IMR-90 (cell line): Measurements from ENCODE around the gene PHACTR3. TPM values are rescaled to one million over a fixed set of nuclear protein-coding genes. Genes with fewer than 3 reads are reported as not detected.

Source experiments
- ATAC-seq: fragments of 200-7000 bp; cut with Tn5 transposase; 2 replicates; pipeline ENCODE4 v1.9.1; 2020; ENCODE audit warnings: low read depth, mild to moderate bottlenecking, moderate library complexity
- BruUV-seq: library from RNA; stranded (reverse); fragments of 400-500 nt; replicated peaks from 2 replicates; lab custom pipeline; 2021; lab: Mats Ljungman, UMichigan
- CTCF ChIA-PET: fragments of 300-600 bp; formaldehyde crosslinking; extraction: SDS; loops from one replicate; lab custom pipeline; 2021; ENCODE audit warnings: antibody characterized with exemption; lab: Yijun Ruan, JAX
- POLR2A ChIA-PET: fragments of 300-600 bp; sonication (Branson Sonifier 250); formaldehyde crosslinking; loops from one replicate; lab custom pipeline; 2022; ENCODE audit warnings: antibody characterized with exemption; ENCODE audit not compliant: unreplicated experiment; lab: Charles Lee
- DNase-seq: peaks from one replicate; pipeline ENCODE4 v3.0.0; 2013
- H2AFZ ChIP-seq: replicated peaks from 2 replicates; pipeline ENCODE3; 2013; ENCODE audit warnings: low read length, mild to moderate bottlenecking; ENCODE audit not compliant: poor library complexity
- H2AK5ac ChIP-seq: 2 replicates; pipeline ENCODE4 v1.6.1; 2013; ENCODE audit warnings: low read depth, low read length, inconsistent platforms
- H2AK9ac ChIP-seq: replicated peaks from 2 replicates; pipeline ENCODE3; 2013; ENCODE audit warnings: mild to moderate bottlenecking, low read depth, low read length, moderate library complexity; ENCODE audit not compliant: poor library complexity
- H2BK120ac ChIP-seq: 2 replicates; pipeline ENCODE4 v1.6.1; 2013; ENCODE audit warnings: low read depth, low read length, inconsistent platforms
- H2BK15ac ChIP-seq: 3 replicates; pipeline ENCODE4 v1.6.1; 2013; ENCODE audit warnings: low read depth, low read length, inconsistent platforms
- H2BK20ac ChIP-seq: 2 replicates; pipeline ENCODE4 v1.6.1; 2013; ENCODE audit warnings: low read depth, mild to moderate bottlenecking, inconsistent platforms, low read length, moderate library complexity
- H2BK5ac ChIP-seq: 2 replicates; pipeline ENCODE4 v1.6.1; 2013; ENCODE audit warnings: mild to moderate bottlenecking, low read depth, low read length, inconsistent platforms; ENCODE audit not compliant: poor library complexity, severe bottlenecking
- H3K14ac ChIP-seq: replicated peaks from 2 replicates; pipeline ENCODE4 v1.6.1; 2013; ENCODE audit warnings: low read depth, low read length, inconsistent platforms
- H3K18ac ChIP-seq: 2 replicates; pipeline ENCODE4 v1.6.1; 2013; ENCODE audit warnings: low read depth, low read length, control low read depth
- H3K23ac ChIP-seq: 2 replicates; pipeline ENCODE4 v1.6.1; 2013; ENCODE audit warnings: low read depth, low read length, inconsistent platforms
- H3K27ac ChIP-seq: 2 replicates; pipeline ENCODE4 v1.5.1; 2013; ENCODE audit warnings: mild to moderate bottlenecking, control low read depth, low read length; ENCODE audit not compliant: insufficient read depth
- H3K27me3 ChIP-seq: 2 replicates; pipeline ENCODE4 v1.6.1; 2013; ENCODE audit warnings: low read length; ENCODE audit not compliant: control insufficient read depth, insufficient read depth
- H3K36me3 ChIP-seq: 2 replicates; pipeline ENCODE4 v1.6.1; 2013; ENCODE audit warnings: low read length, mixed read lengths; ENCODE audit not compliant: control insufficient read depth, insufficient read depth
- H3K4ac ChIP-seq: 2 replicates; pipeline ENCODE4 v1.6.1; 2013; ENCODE audit warnings: low read depth, low read length, inconsistent platforms
- H3K4me1 ChIP-seq: 2 replicates; pipeline ENCODE4 v1.6.1; 2013; ENCODE audit warnings: low read length, mixed read lengths; ENCODE audit not compliant: control insufficient read depth, insufficient read depth
- H3K4me2 ChIP-seq: 2 replicates; pipeline ENCODE4 v1.6.1; 2013; ENCODE audit warnings: low read depth, mild to moderate bottlenecking, control low read depth, low read length, moderate library complexity
- H3K4me3 ChIP-seq: 2 replicates; pipeline ENCODE4 v1.5.1; 2013; ENCODE audit warnings: low read depth, mild to moderate bottlenecking, control low read depth, low read length, moderate library complexity; ENCODE audit not compliant: insufficient read depth
- H3K56ac ChIP-seq: 2 replicates; pipeline ENCODE4 v1.6.1; 2013; ENCODE audit warnings: low read length, inconsistent platforms; ENCODE audit not compliant: insufficient read depth; ENCODE audit errors: extremely low read depth
- H3K79me1 ChIP-seq, 2 experiments: 2 replicates each; pipeline ENCODE4 v1.6.1; 2013; ENCODE audit warnings: low read length in 2 of 2, inconsistent platforms in 1 of 2, low read depth in 1 of 2
- H3K9ac ChIP-seq: 2 replicates; pipeline ENCODE4 v1.6.1; 2013; ENCODE audit warnings: low read depth, low read length, control low read depth
- H3K9me1 ChIP-seq: 2 replicates; pipeline ENCODE4 v1.6.1; 2013; ENCODE audit warnings: low read length, inconsistent platforms; ENCODE audit not compliant: insufficient read depth
- H3K9me3 ChIP-seq: 2 replicates; pipeline ENCODE4 v1.6.1; 2013; ENCODE audit warnings: low read length; ENCODE audit not compliant: control insufficient read depth, insufficient read depth
- H4K20me1 ChIP-seq: 2 replicates; pipeline ENCODE4 v1.6.1; 2013; ENCODE audit warnings: low read length, inconsistent platforms; ENCODE audit not compliant: insufficient read depth
- H4K5ac ChIP-seq: 2 replicates; pipeline ENCODE4 v1.6.1; 2013; ENCODE audit warnings: mild to moderate bottlenecking, low read depth, low read length, control low read depth
- H4K8ac ChIP-seq, 2 experiments: 2 replicates each; pipeline ENCODE4 v1.6.1; 2013; ENCODE audit warnings: low read depth in 2 of 2, low read length in 2 of 2, control low read depth in 1 of 2, inconsistent platforms in 1 of 2
- H4K91ac ChIP-seq: 2 replicates; pipeline ENCODE4 v1.6.1; 2013; ENCODE audit warnings: low read depth, low read length, inconsistent platforms; ENCODE audit not compliant: insufficient read depth
- BHLHE40 ChIP-seq: fragments of 150-350 bp; IDR thresholded peaks from 2 replicates; pipeline ENCODE4 v1.6.1; 2016; ENCODE audit warnings: mild to moderate bottlenecking, low read depth, low read length
- CEBPB ChIP-seq: IDR thresholded peaks from 2 replicates; pipeline ENCODE4 v1.6.1; 2012; ENCODE audit warnings: low read depth, low read length, improper control_type of control experiment
- CHD1 ChIP-seq: IDR thresholded peaks from 2 replicates; pipeline ENCODE4 v1.6.1; 2012; ENCODE audit warnings: low read depth, low read length, improper control_type of control experiment
- MAZ ChIP-seq: IDR thresholded peaks from 2 replicates; pipeline ENCODE4 v1.6.1; 2012; ENCODE audit warnings: low read depth, mild to moderate bottlenecking, low read length, improper control_type of control experiment, moderate library complexity, borderline replicate concordance
- MXI1 ChIP-seq: IDR thresholded peaks from 2 replicates; pipeline ENCODE4 v1.6.1; 2012; ENCODE audit warnings: low read depth, mild to moderate bottlenecking, low read length, moderate library complexity, borderline replicate concordance
- POLR2A ChIP-seq: IDR thresholded peaks from 2 replicates; pipeline ENCODE4 v1.6.1; 2012; ENCODE audit warnings: mild to moderate bottlenecking, low read depth, low read length
- RAD21 ChIP-seq: IDR thresholded peaks from 2 replicates; pipeline ENCODE4 v1.6.1; 2012; ENCODE audit warnings: low read length, improper control_type of control experiment
- RFX5 ChIP-seq: IDR thresholded peaks from 2 replicates; pipeline ENCODE4 v1.8.0; 2012; ENCODE audit warnings: low read depth, mild to moderate bottlenecking, low read length, moderate library complexity
- SMC3 ChIP-seq: fragments of 150-350 bp; IDR thresholded peaks from 2 replicates; pipeline ENCODE4 v1.6.1; 2016; ENCODE audit warnings: low read depth, mild to moderate bottlenecking, antibody characterized with exemption, low read length, moderate library complexity
- WGBS, 2 experiments: methylation state at CpG; one replicate each; pipeline versions ENCODE4 v1.1.5 to v1.1.7; 2013; ENCODE audit warnings: missing lambda C conversion rate in 2 of 2; ENCODE audit not compliant: insufficient read length in 1 of 2; ENCODE audit errors: extremely low coverage in 2 of 2; 5-methylcytosine and 5-hydroxymethylcytosine counted together
- dilution Hi-C: fragments of 300-500 bp; cut with HindIII; formaldehyde crosslinking; loops from one replicate; pipeline ENCODE4 v1.14.3; 2018; ENCODE audit warnings: low sequenced_read_pairs; ENCODE audit not compliant: unreplicated experiment
- in situ Hi-C: fragments of 300-500 bp; cut with MboI; formaldehyde crosslinking; loops from 3 replicates; pipeline ENCODE4 v1.14.3; 2019; ENCODE audit warnings: low sequenced_read_pairs, inconsistent platforms, mixed read lengths
- intact Hi-C: fragments of 100-400 bp; cut with micrococcal nuclease; formaldehyde crosslinking; loops from 2 replicates; pipeline ENCODE4 v1.10.0; 2022
- polyA plus RNA-seq, 3 experiments: library from polyadenylated mRNA; depleted of rRNA; stranded (reverse); fragments of >200 nt; gene quantifications; 2 replicates each; pipeline ENCODE4 v1.2.3, GENCODE V29; 2012; ENCODE audit warnings: low replicate concordance in 1 of 3
- total RNA-seq: library from RNA; depleted of rRNA; stranded (reverse); fragments of >200 nt; gene quantifications from 2 replicates; pipeline ENCODE4 v1.2.3, GENCODE V29; 2012
- TF ChIP-seq, protein P1 (sequence below): fragments of 150-350 bp; IDR thresholded peaks from 2 replicates; pipeline ENCODE4 v1.6.1; 2017; ENCODE audit warnings: mild to moderate bottlenecking, antibody characterized with exemption, low read length, low read depth
- TF ChIP-seq, protein P2 (sequence below): conservative IDR thresholded peaks from 2 replicates; pipeline ENCODE4 v1.5.1; 2012; ENCODE audit warnings: mild to moderate bottlenecking, low read depth, low read length, improper control_type of control experiment
- TF ChIP-seq, protein P3 (sequence below): fragments of 150-350 bp; IDR thresholded peaks from 2 replicates; pipeline ENCODE4 v1.6.1; 2016; ENCODE audit warnings: low read depth, mild to moderate bottlenecking, low read length, moderate library complexity, borderline replicate concordance

The PHACTR3 gene
- total and polyA plus RNA-seq, 2 of the 4 experiments (the other 2 are of a cell fraction): not detected

DNA sequence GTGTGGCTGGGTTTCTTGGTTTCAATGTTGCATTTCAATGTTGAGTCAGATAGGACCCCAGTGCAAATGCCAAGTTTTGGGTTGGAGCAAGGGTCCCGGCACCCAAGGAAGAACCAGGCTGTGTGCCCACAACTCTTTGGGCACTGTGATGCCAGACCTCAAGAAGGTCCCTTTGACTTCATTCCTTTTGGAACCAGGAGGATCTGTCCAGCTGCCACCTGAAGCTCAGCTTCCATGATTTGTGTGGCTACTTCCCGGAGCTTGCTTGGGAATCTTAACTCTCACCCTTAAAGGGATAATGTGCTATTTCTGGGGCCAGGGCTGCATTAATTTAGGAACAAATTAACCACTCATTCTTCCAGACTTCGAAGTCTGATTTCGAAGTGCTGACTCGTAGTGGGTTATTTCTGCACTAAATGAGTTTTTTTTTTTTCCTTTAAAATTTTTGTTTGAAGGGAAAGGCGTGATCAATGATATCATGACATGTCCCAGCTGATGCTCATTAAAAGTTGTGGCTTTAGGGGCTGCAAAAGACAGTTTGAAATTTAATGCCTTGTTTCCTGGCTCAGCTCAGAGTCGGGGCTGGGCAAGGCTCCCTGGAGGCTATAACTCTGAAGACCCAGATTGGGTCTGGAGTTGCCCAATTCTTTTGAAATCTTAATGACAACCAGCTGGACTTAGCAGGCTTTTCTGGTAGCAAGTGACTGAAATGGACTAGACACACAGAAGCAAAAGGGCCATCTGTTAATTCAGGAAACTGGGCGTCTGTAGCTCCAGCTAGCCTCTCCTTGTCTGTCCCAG lies 24.0 kb upstream of the PHACTR3 start:
- H3K9me1 ChIP-seq: no peaks in the 10 kb centered on the region
- H3K56ac ChIP-seq: no peak overlapping the region
- intact Hi-C loops (no loop called here), in situ Hi-C loops (no loop called here), dilution Hi-C loops (no loop called here)
- no peaks in the 10 kb centered on the region for H4K20me1 ChIP-seq
- H3K9ac ChIP-seq: no peak overlapping the region
- H3K18ac ChIP-seq: no peak overlapping the region
- BruUV-seq: no TSS peak
- H4K5ac ChIP-seq: no peak overlapping the region
- no peak overlapping the region for H3K4me2 ChIP-seq
- H3K23ac ChIP-seq: no peak overlapping the region
- no peak overlapping the region for H2BK20ac ChIP-seq
- no peak overlapping the region for H3K4ac ChIP-seq
- H3K9me3 ChIP-seq: peaks cover 3% of the 10 kb centered on the region; the same call in 1 of the 2 replicates
- H2BK5ac ChIP-seq: no peak overlapping the region
- H2AK5ac ChIP-seq: no peak overlapping the region
- H4K91ac ChIP-seq: no peak overlapping the region
- 7% methylated on average over 2 of the region's 8 CpGs; no CpG with 5 or more reads in 1 of the 2 experiments for WGBS, 2 experiments
- H2BK120ac ChIP-seq: no peak overlapping the region
- H3K36me3 ChIP-seq: no peaks in the 10 kb centered on the region
- DNase-seq (no peak), ATAC-seq (no peak)
- no peak overlapping the region for H2AK9ac ChIP-seq
- no peaks in the 10 kb centered on the region for H3K79me1 ChIP-seq
- H3K27me3 ChIP-seq: peaks cover 10% of the 10 kb centered on the region
- no peak overlapping the region for H2BK15ac ChIP-seq
- POLR2A ChIA-PET: no interaction called here
- no peak overlapping the region for H3K27ac ChIP-seq
- no peaks in the 10 kb centered on the region for H3K4me1 ChIP-seq
- CTCF ChIA-PET: interaction anchor here (1.1 kb wide), 1 partner anchor 9 kb away, joined by 4 read pairs; no protein-coding TSS in a partner anchor
- H4K8ac ChIP-seq: no peak overlapping the region
- TF ChIP-seq, protein P1, sequence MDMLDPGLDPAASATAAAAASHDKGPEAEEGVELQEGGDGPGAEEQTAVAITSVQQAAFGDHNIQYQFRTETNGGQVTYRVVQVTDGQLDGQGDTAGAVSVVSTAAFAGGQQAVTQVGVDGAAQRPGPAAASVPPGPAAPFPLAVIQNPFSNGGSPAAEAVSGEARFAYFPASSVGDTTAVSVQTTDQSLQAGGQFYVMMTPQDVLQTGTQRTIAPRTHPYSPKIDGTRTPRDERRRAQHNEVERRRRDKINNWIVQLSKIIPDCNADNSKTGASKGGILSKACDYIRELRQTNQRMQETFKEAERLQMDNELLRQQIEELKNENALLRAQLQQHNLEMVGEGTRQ: no peak
- no peak for TF ChIP-seq RFX5
- no peak for TF ChIP-seq CEBPB
- no peak for TF ChIP-seq RAD21
- TF ChIP-seq POLR2A: no peak
- TF ChIP-seq, protein P2, sequence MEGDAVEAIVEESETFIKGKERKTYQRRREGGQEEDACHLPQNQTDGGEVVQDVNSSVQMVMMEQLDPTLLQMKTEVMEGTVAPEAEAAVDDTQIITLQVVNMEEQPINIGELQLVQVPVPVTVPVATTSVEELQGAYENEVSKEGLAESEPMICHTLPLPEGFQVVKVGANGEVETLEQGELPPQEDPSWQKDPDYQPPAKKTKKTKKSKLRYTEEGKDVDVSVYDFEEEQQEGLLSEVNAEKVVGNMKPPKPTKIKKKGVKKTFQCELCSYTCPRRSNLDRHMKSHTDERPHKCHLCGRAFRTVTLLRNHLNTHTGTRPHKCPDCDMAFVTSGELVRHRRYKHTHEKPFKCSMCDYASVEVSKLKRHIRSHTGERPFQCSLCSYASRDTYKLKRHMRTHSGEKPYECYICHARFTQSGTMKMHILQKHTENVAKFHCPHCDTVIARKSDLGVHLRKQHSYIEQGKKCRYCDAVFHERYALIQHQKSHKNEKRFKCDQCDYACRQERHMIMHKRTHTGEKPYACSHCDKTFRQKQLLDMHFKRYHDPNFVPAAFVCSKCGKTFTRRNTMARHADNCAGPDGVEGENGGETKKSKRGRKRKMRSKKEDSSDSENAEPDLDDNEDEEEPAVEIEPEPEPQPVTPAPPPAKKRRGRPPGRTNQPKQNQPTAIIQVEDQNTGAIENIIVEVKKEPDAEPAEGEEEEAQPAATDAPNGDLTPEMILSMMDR: no peak
- TF ChIP-seq, protein P3, sequence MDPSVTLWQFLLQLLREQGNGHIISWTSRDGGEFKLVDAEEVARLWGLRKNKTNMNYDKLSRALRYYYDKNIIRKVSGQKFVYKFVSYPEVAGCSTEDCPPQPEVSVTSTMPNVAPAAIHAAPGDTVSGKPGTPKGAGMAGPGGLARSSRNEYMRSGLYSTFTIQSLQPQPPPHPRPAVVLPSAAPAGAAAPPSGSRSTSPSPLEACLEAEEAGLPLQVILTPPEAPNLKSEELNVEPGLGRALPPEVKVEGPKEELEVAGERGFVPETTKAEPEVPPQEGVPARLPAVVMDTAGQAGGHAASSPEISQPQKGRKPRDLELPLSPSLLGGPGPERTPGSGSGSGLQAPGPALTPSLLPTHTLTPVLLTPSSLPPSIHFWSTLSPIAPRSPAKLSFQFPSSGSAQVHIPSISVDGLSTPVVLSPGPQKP: no peak
- no peak for TF ChIP-seq MAZ
- no peak for TF ChIP-seq CHD1
- no peak for TF ChIP-seq MXI1
- TF ChIP-seq SMC3: no peak
- no peak for TF ChIP-seq BHLHE40
- no peak overlapping the region for H3K14ac ChIP-seq
- no peak overlapping the region for H3K4me3 ChIP-seq
- no peak overlapping the region for H2AFZ ChIP-seq
